ENCODE results near the gene LRTM1. TPM values are rescaled to one million over a fixed set of nuclear protein-coding genes. Genes with fewer than 3 reads are reported as not detected.

Gene LRTM1
- total RNA-seq, 1 experiment from 2014 or later: not detected

- no peaks in the 10 kb centered on the region for H3K27me3 Mint-ChIP-seq (ENCODE audit: low read depth)
- H3K27ac Mint-ChIP-seq: no peak overlapping the region; a peak in 1 of 7 replicates
- H3K9me3 Mint-ChIP-seq: no peaks in the 10 kb centered on the region
- Histone ChIP-seq H3K23me2 (ENCODE audit: insufficient read length, low read depth, low read length, poor library complexity, severe bottlenecking) (no peaks in the 10 kb centered on the region), H4K91ac (ENCODE audit: insufficient read length, low read depth, low read length) (no peak overlapping the region), H4K5ac (ENCODE audit: insufficient read length, low read depth, low read length) (no peak overlapping the region), H3K79me1 (ENCODE audit: insufficient read depth, low read depth, low read length, poor library complexity, severe bottlenecking) (no peaks in the 10 kb centered on the region), H3K18ac (ENCODE audit: insufficient read length, low read depth, low read length) (no peak overlapping the region), H4K8ac (replicated peaks; ENCODE audit: insufficient read length, low read depth, low read length) (no peak overlapping the region), H3K56ac (ENCODE audit: insufficient read length, low read depth, low read length) (no peak overlapping the region), H2BK5ac (ENCODE audit: insufficient read length, low read length) (no peak overlapping the region), H3K9me3 (ENCODE audit: control insufficient read depth, low read depth, low read length) (no peaks in the 10 kb centered on the region), H3K4ac (ENCODE audit: low read depth, low read length) (no peak overlapping the region), H2AK5ac (ENCODE audit: insufficient read length, low read length) (no peak overlapping the region), H3K79me2 (ENCODE audit: insufficient read depth, low read length) (no peaks in the 10 kb centered on the region), H3K9ac (ENCODE audit: extremely low read depth, insufficient read length, low read length) (no peak overlapping the region), H3T11ph (ENCODE audit: low read length) (no peak overlapping the region), H3K4me2 (ENCODE audit: insufficient read depth, insufficient read length, low read length) (no peak overlapping the region), H3K4me1 (ENCODE audit: insufficient read depth, low read length) (no peaks in the 10 kb centered on the region), H3K23ac (ENCODE audit: insufficient read length, low read depth, low read length) (no peak overlapping the region), H2AFZ (ENCODE audit: low read length) (no peak overlapping the region), H2BK15ac (ENCODE audit: low read depth, low read length) (no peak overlapping the region), H3K27ac (ENCODE audit: insufficient read length, low read depth, low read length) (no peak overlapping the region), H2BK120ac (ENCODE audit: low read depth, low read length, poor library complexity, severe bottlenecking) (no peak overlapping the region), H2BK12ac (ENCODE audit: insufficient read length, low read depth, low read length) (no peak overlapping the region), H3K14ac (ENCODE audit: insufficient read depth, low read length) (no peak overlapping the region), H3K27me3 (ENCODE audit: insufficient read depth, low read length) (no peaks in the 10 kb centered on the region), H2BK20ac (ENCODE audit: low read depth, low read length, poor library complexity, severe bottlenecking) (no peak overlapping the region), H4K20me1 (ENCODE audit: control insufficient read depth, insufficient read depth, insufficient read length) (no peaks in the 10 kb centered on the region)
- no CpG with 5 or more reads among the region's 8 CpGs for WGBS (ENCODE audit: extremely low coverage, insufficient read length, low lambda C conversion rate)
- H3K4me1 Mint-ChIP-seq: peaks cover 6% of the 10 kb centered on the region in 2 experiments; a peak in 3 of 4 replicates
- H3K36me3 Mint-ChIP-seq (ENCODE audit: insufficient read depth in 1 of 3, low read depth in 3 of 3): peaks cover 0 to 12% (median 0%) of the 10 kb centered on the region in 3 experiments; a peak in 4 of 7 replicates
- H3K4me3 Mint-ChIP-seq: no peak overlapping the region
- no peak for DNase-seq
- TF ChIP-seq, protein P1, sequence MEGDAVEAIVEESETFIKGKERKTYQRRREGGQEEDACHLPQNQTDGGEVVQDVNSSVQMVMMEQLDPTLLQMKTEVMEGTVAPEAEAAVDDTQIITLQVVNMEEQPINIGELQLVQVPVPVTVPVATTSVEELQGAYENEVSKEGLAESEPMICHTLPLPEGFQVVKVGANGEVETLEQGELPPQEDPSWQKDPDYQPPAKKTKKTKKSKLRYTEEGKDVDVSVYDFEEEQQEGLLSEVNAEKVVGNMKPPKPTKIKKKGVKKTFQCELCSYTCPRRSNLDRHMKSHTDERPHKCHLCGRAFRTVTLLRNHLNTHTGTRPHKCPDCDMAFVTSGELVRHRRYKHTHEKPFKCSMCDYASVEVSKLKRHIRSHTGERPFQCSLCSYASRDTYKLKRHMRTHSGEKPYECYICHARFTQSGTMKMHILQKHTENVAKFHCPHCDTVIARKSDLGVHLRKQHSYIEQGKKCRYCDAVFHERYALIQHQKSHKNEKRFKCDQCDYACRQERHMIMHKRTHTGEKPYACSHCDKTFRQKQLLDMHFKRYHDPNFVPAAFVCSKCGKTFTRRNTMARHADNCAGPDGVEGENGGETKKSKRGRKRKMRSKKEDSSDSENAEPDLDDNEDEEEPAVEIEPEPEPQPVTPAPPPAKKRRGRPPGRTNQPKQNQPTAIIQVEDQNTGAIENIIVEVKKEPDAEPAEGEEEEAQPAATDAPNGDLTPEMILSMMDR (conservative IDR thresholded peaks at IDR 0.05): no peak
These were observed 26.8 kb downstream of the LRTM1 start for GRCh38 chr3:54900838-54901591.

All from H9 (cell line).